Mesendoderm (in vitro differentiated cells): ENCODE results near the gene PANK2.

Source experiments
- DNase-seq: peaks from one replicate; pipeline ENCODE4 v3.0.0; 2013
- H2AK5ac ChIP-seq: 2 replicates; pipeline ENCODE4 v1.6.1; 2013; ENCODE audit warnings: low read length, inconsistent platforms
- H2BK120ac ChIP-seq: 2 replicates; pipeline ENCODE4 v1.6.1; 2013; ENCODE audit warnings: low read depth, mild to moderate bottlenecking, low read length, moderate library complexity, mixed read lengths
- H2BK15ac ChIP-seq: replicated peaks from 2 replicates; pipeline ENCODE4 v1.6.1; 2013; ENCODE audit warnings: low read depth, mild to moderate bottlenecking, moderate library complexity
- H2BK5ac ChIP-seq: 2 replicates; pipeline ENCODE4 v1.6.1; 2013; ENCODE audit warnings: low read length, inconsistent platforms
- H3K18ac ChIP-seq: 2 replicates; pipeline ENCODE4 v1.6.1; 2013; ENCODE audit warnings: mild to moderate bottlenecking, low read length, mixed read lengths
- H3K23ac ChIP-seq: one replicate; pipeline ENCODE4 v1.6.1; 2013; ENCODE audit warnings: low read length
- H3K27ac ChIP-seq: 2 replicates; pipeline ENCODE4 v1.5.1; 2013; ENCODE audit warnings: low read depth, mild to moderate bottlenecking, inconsistent platforms, low read length, moderate library complexity
- H3K27me3 ChIP-seq: 2 replicates; pipeline ENCODE4 v1.6.1; 2013; ENCODE audit warnings: low read length, control low read depth, mild to moderate bottlenecking, inconsistent platforms; ENCODE audit not compliant: insufficient read depth, poor library complexity
- H3K36me3 ChIP-seq: 2 replicates; pipeline ENCODE4 v1.6.1; 2013; ENCODE audit warnings: low read length, inconsistent platforms; ENCODE audit not compliant: control insufficient read depth, insufficient read depth
- H3K4ac ChIP-seq: one replicate; pipeline ENCODE4 v1.6.1; 2013; ENCODE audit warnings: low read depth, mild to moderate bottlenecking, low read length, moderate library complexity
- H3K4me1 ChIP-seq: 2 replicates; pipeline ENCODE4 v1.6.1; 2013; ENCODE audit warnings: low read depth, low read length, inconsistent platforms; ENCODE audit not compliant: control insufficient read depth
- H3K4me2 ChIP-seq: 2 replicates; pipeline ENCODE4 v1.6.1; 2013; ENCODE audit warnings: low read length
- H3K4me3 ChIP-seq: 2 replicates; pipeline ENCODE4 v1.5.1; 2013; ENCODE audit warnings: mild to moderate bottlenecking, low read length
- H3K56ac ChIP-seq: one replicate; pipeline ENCODE4 v1.6.1; 2013; ENCODE audit warnings: low read length
- H3K79me1 ChIP-seq: 2 replicates; pipeline ENCODE4 v1.6.1; 2013; ENCODE audit warnings: low read length, inconsistent platforms
- H3K79me2 ChIP-seq: 2 replicates; pipeline ENCODE4 v1.6.1; 2013; ENCODE audit warnings: mild to moderate bottlenecking, low read length; ENCODE audit not compliant: control insufficient read depth, insufficient read depth
- H3K9ac ChIP-seq: 2 replicates; pipeline ENCODE4 v1.6.1; 2013; ENCODE audit warnings: low read length, inconsistent platforms
- H4K5ac ChIP-seq: one replicate; pipeline ENCODE4 v1.6.1; 2013; ENCODE audit warnings: low read length
- H4K8ac ChIP-seq: one replicate; pipeline ENCODE4 v1.6.1; 2013; ENCODE audit warnings: low read depth, mild to moderate bottlenecking, control low read depth, low read length, moderate library complexity
- WGBS: extraction: QIAGEN DNeasy Blood & Tissue Kit; methylation state at CpG from one replicate; pipeline ENCODE4 v1.1.7; 2013; ENCODE audit warnings: low lambda C conversion rate, missing lambda C conversion rate; ENCODE audit not compliant: insufficient coverage; ENCODE audit errors: extremely low coverage; 5-methylcytosine and 5-hydroxymethylcytosine counted together

PANK2 gene

GRCh38 chr20:3857405-3857804 lies 31.8 kb upstream of the PANK2 start:
- H3K36me3 ChIP-seq = peaks cover 10% of the 10 kb centered on the region
- no peak for DNase-seq
- H3K27ac ChIP-seq = no peak overlapping the region
- no peak overlapping the region for H2BK120ac ChIP-seq
- H3K4me1 ChIP-seq = no peaks in the 10 kb centered on the region
- no peak overlapping the region for H4K5ac ChIP-seq
- H3K4ac ChIP-seq = no peak overlapping the region
- H3K27me3 ChIP-seq = no peaks in the 10 kb centered on the region
- no peak overlapping the region for H3K56ac ChIP-seq
- no peak overlapping the region for H2BK5ac ChIP-seq
- no peaks in the 10 kb centered on the region for H3K79me2 ChIP-seq
- no CpG with 5 or more reads among the region's 14 CpGs for WGBS
- H2AK5ac ChIP-seq = no peak overlapping the region
- no peaks in the 10 kb centered on the region for H3K79me1 ChIP-seq
- H4K8ac ChIP-seq = no peak overlapping the region
- no peak overlapping the region for H3K4me2 ChIP-seq
- no peak overlapping the region for H3K23ac ChIP-seq
- no peak overlapping the region for H3K9ac ChIP-seq
- no peak overlapping the region for H3K4me3 ChIP-seq
- no peak overlapping the region for H2BK15ac ChIP-seq
- H3K18ac ChIP-seq = no peak overlapping the region

- Histone ChIP-seq H3K4me2 (no peak overlapping the region), H3K79me1 (no peaks in the 10 kb centered on the region), H3K4me3 (no peak overlapping the region), H3K23ac (no peak overlapping the region), H2AK5ac (no peak overlapping the region), H3K27ac (no peak overlapping the region), H2BK120ac (no peak overlapping the region), H3K36me3 (peaks cover 16% of the 10 kb centered on the region), H3K18ac (no peak overlapping the region), H3K4me1 (no peaks in the 10 kb centered on the region), H3K56ac (no peak overlapping the region), H3K27me3 (no peaks in the 10 kb centered on the region), H4K8ac (no peak overlapping the region), H3K4ac (no peak overlapping the region), H3K79me2 (no peaks in the 10 kb centered on the region), H4K5ac (no peak overlapping the region), H2BK15ac (no peak overlapping the region), H2BK5ac (no peak overlapping the region), H3K9ac (no peak overlapping the region)
- no peak for DNase-seq
- WGBS = no CpG with 5 or more reads among the region's 6 CpGs
These were observed 30.5 kb upstream of the PANK2 start for GRCh38 chr20:3858689-3859088.

DNA sequence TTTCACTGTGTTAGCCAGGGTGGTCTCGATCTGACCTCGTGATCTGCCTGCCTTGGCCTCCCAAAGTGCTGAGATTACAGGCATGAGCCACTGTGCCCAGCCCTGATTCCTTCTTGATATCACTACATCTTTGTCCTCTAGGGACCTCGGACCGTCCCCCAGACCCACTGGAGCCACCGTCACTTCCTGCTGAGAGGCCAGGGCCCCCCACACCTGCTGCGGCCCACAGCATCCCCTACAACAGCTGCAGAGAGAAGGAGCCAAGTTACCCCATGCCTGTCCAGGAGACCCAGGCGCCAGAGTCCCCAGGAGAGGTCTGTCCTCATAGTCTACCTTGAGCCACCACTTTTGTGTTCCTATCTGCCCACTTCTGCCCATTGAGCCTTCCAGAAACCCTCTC lies 28.0 kb upstream of the PANK2 start:
- Histone ChIP-seq H3K4ac (no peak overlapping the region), H2BK15ac (no peak overlapping the region)

DNA sequence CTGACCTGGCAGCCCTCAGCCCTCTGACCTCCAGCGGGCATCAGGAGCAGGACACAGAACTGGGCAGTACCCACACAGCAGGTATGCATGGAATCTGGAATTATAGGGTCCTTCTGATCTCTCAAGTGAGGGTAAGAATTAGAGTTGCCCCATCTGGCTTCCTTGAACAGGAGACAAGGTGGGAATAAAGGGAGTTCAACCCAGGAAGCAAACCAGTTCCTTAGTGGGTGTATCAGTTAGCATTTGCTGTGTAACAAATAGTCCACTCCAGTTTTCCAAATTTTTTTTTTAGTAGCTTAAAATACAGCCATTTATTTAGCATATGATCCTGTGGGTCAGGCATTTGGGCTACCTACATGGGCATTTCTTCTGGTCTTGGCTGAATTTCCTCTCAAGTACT lies 26.9 kb upstream of the PANK2 start:
- WGBS = no CpG with 5 or more reads among the region's 1 CpG
- Histone ChIP-seq H3K79me2 (no peaks in the 10 kb centered on the region), H2BK120ac (no peak overlapping the region), H3K56ac (no peak overlapping the region), H3K4me3 (no peak overlapping the region), H4K8ac (no peak overlapping the region), H3K4ac (no peak overlapping the region), H3K23ac (no peak overlapping the region), H3K36me3 (peaks cover 29% of the 10 kb centered on the region), H3K27me3 (no peaks in the 10 kb centered on the region), H2BK5ac (no peak overlapping the region), H3K18ac (no peak overlapping the region), H3K4me1 (no peaks in the 10 kb centered on the region), H3K4me2 (no peak overlapping the region), H2AK5ac (no peak overlapping the region), H3K27ac (no peak overlapping the region), H3K79me1 (no peaks in the 10 kb centered on the region), H2BK15ac (no peak overlapping the region), H3K9ac (no peak overlapping the region), H4K5ac (no peak overlapping the region)
- DNase-seq = no peak

More for the DNA sequence above, 28.0 kb upstream of the PANK2 start:
- Histone ChIP-seq H2BK5ac (no peak overlapping the region), H3K4me3 (no peak overlapping the region), H3K36me3 (peaks cover 27% of the 10 kb centered on the region), H3K79me1 (no peaks in the 10 kb centered on the region), H3K4me2 (no peak overlapping the region), H3K18ac (no peak overlapping the region), H3K4me1 (no peaks in the 10 kb centered on the region), H4K8ac (no peak overlapping the region), H3K79me2 (no peaks in the 10 kb centered on the region), H3K56ac (no peak overlapping the region), H3K9ac (no peak overlapping the region), H2BK120ac (no peak overlapping the region), H4K5ac (no peak overlapping the region), H2AK5ac (no peak overlapping the region), H3K27ac (no peak overlapping the region), H3K23ac (no peak overlapping the region), H3K27me3 (no peaks in the 10 kb centered on the region)
- no peak for DNase-seq
- no CpG with 5 or more reads among the region's 7 CpGs for WGBS

DNA sequence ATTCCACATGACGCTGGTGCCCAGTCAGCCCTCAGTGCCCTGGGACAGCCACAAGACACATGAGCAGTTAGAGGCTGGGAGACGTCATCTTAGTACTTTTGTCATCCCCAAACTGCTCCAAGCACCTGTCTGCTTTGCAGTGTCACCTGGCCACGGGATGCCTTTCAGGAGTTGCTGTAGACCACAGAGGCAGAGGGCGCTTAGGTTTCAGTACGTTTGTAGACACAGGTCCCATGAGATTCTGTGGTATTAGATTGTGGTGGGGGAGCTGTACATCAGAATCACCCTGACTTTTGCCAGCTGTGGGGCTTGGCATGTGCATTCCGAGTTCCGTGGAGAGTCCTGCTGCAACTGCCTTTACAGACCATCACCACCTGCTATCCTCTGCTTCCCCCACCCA lies 25.9 kb upstream of the PANK2 start:
- H2BK15ac ChIP-seq = no peak overlapping the region
- no peak overlapping the region for H3K27ac ChIP-seq
- H3K36me3 ChIP-seq = peaks cover 26% of the 10 kb centered on the region
- no peak overlapping the region for H3K23ac ChIP-seq
- no peak overlapping the region for H4K5ac ChIP-seq
- no peak for DNase-seq
- no CpG with 5 or more reads among the region's 7 CpGs for WGBS
- H2AK5ac ChIP-seq = no peak overlapping the region
- H2BK5ac ChIP-seq = no peak overlapping the region
- no peak overlapping the region for H4K8ac ChIP-seq
- no peak overlapping the region for H3K4ac ChIP-seq
- no peaks in the 10 kb centered on the region for H3K27me3 ChIP-seq
- H3K18ac ChIP-seq = no peak overlapping the region
- H3K79me1 ChIP-seq = no peaks in the 10 kb centered on the region
- no peak overlapping the region for H2BK120ac ChIP-seq
- H3K9ac ChIP-seq = no peak overlapping the region
- no peak overlapping the region for H3K56ac ChIP-seq
- no peaks in the 10 kb centered on the region for H3K79me2 ChIP-seq
- H3K4me3 ChIP-seq = no peak overlapping the region
- no peak overlapping the region for H3K4me2 ChIP-seq
- no peaks in the 10 kb centered on the region for H3K4me1 ChIP-seq

DNA sequence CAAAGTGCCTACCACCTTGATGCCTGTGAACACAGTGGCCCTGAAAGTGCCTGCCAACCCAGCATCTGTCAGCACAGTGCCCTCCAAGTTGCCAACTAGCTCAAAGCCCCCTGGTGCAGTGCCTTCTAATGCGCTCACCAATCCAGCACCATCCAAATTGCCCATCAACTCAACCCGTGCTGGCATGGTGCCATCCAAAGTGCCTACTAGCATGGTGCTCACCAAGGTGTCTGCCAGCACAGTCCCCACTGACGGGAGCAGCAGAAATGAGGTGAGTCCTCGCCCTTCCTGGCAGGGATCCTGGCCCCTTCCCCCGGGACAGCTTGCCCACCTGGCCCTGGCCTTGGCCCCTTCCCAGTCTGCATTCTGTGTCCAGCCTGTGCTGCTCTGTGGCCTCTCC lies 24.7 kb upstream of the PANK2 start:
- H2BK120ac ChIP-seq = no peak overlapping the region
- H3K56ac ChIP-seq = no peak overlapping the region
- H3K4me1 ChIP-seq = no peaks in the 10 kb centered on the region
- WGBS = no CpG with 5 or more reads among the region's 5 CpGs
- no peaks in the 10 kb centered on the region for H3K79me2 ChIP-seq
- H3K79me1 ChIP-seq = no peaks in the 10 kb centered on the region
- peaks cover 26% of the 10 kb centered on the region for H3K36me3 ChIP-seq
- H4K5ac ChIP-seq = no peak overlapping the region
- no peak overlapping the region for H3K4me2 ChIP-seq
- H2BK15ac ChIP-seq = no peak overlapping the region
- DNase-seq = no peak
- no peak overlapping the region for H3K23ac ChIP-seq
- H3K27me3 ChIP-seq = no peaks in the 10 kb centered on the region
- H3K4me3 ChIP-seq = no peak overlapping the region
- H2BK5ac ChIP-seq = no peak overlapping the region
- no peak overlapping the region for H3K18ac ChIP-seq
- no peak overlapping the region for H4K8ac ChIP-seq
- H3K27ac ChIP-seq = no peak overlapping the region
- H3K9ac ChIP-seq = no peak overlapping the region
- H3K4ac ChIP-seq = no peak overlapping the region
- no peak overlapping the region for H2AK5ac ChIP-seq
